Spleen (tissue), 11 donors: ENCODE data around the gene G2E3. TPM values are rescaled to one million over a fixed set of nuclear protein-coding genes. Genes with fewer than 3 reads are reported as not detected.

ENCODE experiments used
- DNase-seq: peaks from one replicate; pipeline ENCODE4 v3.0.0-alpha.2; 2020
- H3K27ac ChIP-seq, 8 donors: fragments of 200-600 bp; sonication (generic) in 7 of 8; 1 replicate in 4 of 8; 2 replicates in 4 of 8; pipeline versions ENCODE4 v1.5.0 to v1.8.0; 2016 to 2021; ENCODE audit warnings: inconsistent platforms in 4 of 8, mild to moderate bottlenecking in 4 of 8, moderate library complexity in 1 of 8
- H3K27me3 ChIP-seq, 7 donors: fragments of 200-600 bp; sonication (generic) in 6 of 7; replicated peaks in 1 of 7; 1 replicate in 4 of 7; 2 replicates in 3 of 7; pipeline versions ENCODE4 v1.5.0 to v1.8.0; 2016 to 2021; ENCODE audit warnings: inconsistent platforms in 3 of 7, mild to moderate bottlenecking in 1 of 7
- H3K36me3 ChIP-seq, 6 donors: fragments of 200-600 bp; sonication (generic) in 5 of 6; 1 replicate in 4 of 6; 2 replicates in 2 of 6; pipeline versions ENCODE4 v1.5.0 to v1.8.0; 2016 to 2021; ENCODE audit warnings: inconsistent platforms in 2 of 6
- H3K4me1 ChIP-seq, 6 donors: fragments of 200-600 bp; sonication (generic) in 5 of 6; 1 replicate in 3 of 6; 2 replicates in 3 of 6; pipeline versions ENCODE4 v1.5.0 to v1.8.0; 2016 to 2021; ENCODE audit warnings: inconsistent platforms in 3 of 6
- H3K4me3 ChIP-seq, 8 donors: fragments of 200-600 bp; sonication (generic) in 7 of 8; 1 replicate in 4 of 8; 2 replicates in 4 of 8; pipeline versions ENCODE4 v1.5.0 to v1.8.0; 2016 to 2021; ENCODE audit warnings: inconsistent platforms in 4 of 8, mild to moderate bottlenecking in 4 of 8, moderate library complexity in 2 of 8
- H3K9me3 ChIP-seq, 8 donors: fragments of 200-600 bp; sonication (generic) in 7 of 8; 1 replicate in 4 of 8; 2 replicates in 4 of 8; pipeline versions ENCODE4 v1.5.0 to v1.8.0; 2016 to 2021; ENCODE audit warnings: inconsistent platforms in 4 of 8
- POLR2A ChIP-seq, 3 donors: fragments of 450-650 bp; IDR thresholded peaks; one replicate each; pipeline ENCODE4 v1.5.1; 2017; ENCODE audit warnings: antibody characterized with exemption in 3 of 3, mild to moderate bottlenecking in 1 of 3
- POLR2AphosphoS5 ChIP-seq, 3 donors: sonication (generic); formaldehyde crosslinking; IDR thresholded peaks; one replicate each; pipeline ENCODE4 v1.5.1; 2017; ENCODE audit warnings: antibody characterized with exemption in 3 of 3
- WGBS, 5 donors: extraction: QIAGEN DNeasy Blood & Tissue Kit in 3 of 5; methylation state at CpG; one replicate each; pipeline versions ENCODE4 v1.1.5 to v1.1.7; 2013 to 2018; 5-methylcytosine and 5-hydroxymethylcytosine counted together
- intact Hi-C: fragments of 100-400 bp; cut with DNase I; formaldehyde crosslinking; loops from one replicate; pipeline ENCODE4 v1.15.0; 2023; ENCODE audit warnings: low total_unique reads
- polyA plus RNA-seq, 3 donors: library from polyadenylated mRNA; stranded (reverse); fragments of 200-250 nt; gene quantifications; one replicate each; pipeline ENCODE4 v1.2.1, GENCODE V29; 2013
- total RNA-seq, 7 donors: library from RNA; depleted of rRNA in 3 of 7; stranded (reverse); fragments of >200 nt in 3 of 7; fragmentation: NEBNext Ultra II Directional in 4 of 7; extraction: Animal tissue kit (Norgen Biotek cat#: 25700) in 4 of 7; gene quantifications; one replicate each; pipeline versions ENCODE4 v1.1.0 to v1.2.1, GENCODE V29; 2016 to 2021
- TF ChIP-seq, protein P1 (sequence below), 11 experiments: fragments of 200-600 bp in 7 of 11; fragments of 450-650 bp in 4 of 11; sonication (generic) in 4 of 11; IDR thresholded peaks in 8 of 11; conservative IDR thresholded peaks in 3 of 11; 1 replicate in 7 of 11; 2 replicates in 4 of 11; pipeline versions ENCODE4 v1.4.0 to v1.8.0; 2016 to 2021; ENCODE audit warnings: antibody characterized with exemption in 11 of 11, inconsistent platforms in 4 of 11, mild to moderate bottlenecking in 1 of 11
- donor health status: healthy with polysubstance abuse.
- donor health status: DM: no; HTN: no; CAD: no; lungs with moderate emphysema.
- donor health status: DM: no; HTN: no; CAD: no.
- donor health status: Bipolar disorder and iron deficiency.
- donor health status: healthy.
- donor health status: DM: no; HTN: no; CAD: no.
- donor health status: DM: yes; HTN: yes; CAD: no.

G2E3 gene
- total and polyA plus RNA-seq, 10 donors: 4.6 to 25.4 (median 19.1) TPM

DNA sequence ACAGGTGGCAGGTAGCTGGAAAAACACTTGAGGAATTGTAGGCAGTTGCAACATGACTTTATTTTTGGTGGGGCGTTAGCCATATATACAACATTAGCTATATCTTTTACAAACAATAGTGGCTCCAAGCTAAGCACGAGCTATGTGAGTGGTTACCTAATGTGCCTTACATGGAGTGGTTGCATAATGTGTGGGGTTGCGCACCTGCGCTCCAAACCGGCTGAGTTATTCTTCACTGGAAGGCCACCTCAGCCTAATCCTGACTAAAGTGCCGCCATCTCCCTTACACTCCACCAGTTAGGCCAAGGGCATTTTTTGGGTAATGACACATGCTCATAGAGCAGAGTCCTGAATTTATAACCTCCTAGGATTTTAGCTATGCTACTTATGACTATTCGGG is 31.8 kb upstream of the G2E3 start:
- TF ChIP-seq POLR2AphosphoS5 (IDR thresholded peaks at IDR 0.05): no peak
- TF ChIP-seq POLR2A (IDR thresholded peaks at IDR 0.05): no peak
- TF ChIP-seq, protein P1, sequence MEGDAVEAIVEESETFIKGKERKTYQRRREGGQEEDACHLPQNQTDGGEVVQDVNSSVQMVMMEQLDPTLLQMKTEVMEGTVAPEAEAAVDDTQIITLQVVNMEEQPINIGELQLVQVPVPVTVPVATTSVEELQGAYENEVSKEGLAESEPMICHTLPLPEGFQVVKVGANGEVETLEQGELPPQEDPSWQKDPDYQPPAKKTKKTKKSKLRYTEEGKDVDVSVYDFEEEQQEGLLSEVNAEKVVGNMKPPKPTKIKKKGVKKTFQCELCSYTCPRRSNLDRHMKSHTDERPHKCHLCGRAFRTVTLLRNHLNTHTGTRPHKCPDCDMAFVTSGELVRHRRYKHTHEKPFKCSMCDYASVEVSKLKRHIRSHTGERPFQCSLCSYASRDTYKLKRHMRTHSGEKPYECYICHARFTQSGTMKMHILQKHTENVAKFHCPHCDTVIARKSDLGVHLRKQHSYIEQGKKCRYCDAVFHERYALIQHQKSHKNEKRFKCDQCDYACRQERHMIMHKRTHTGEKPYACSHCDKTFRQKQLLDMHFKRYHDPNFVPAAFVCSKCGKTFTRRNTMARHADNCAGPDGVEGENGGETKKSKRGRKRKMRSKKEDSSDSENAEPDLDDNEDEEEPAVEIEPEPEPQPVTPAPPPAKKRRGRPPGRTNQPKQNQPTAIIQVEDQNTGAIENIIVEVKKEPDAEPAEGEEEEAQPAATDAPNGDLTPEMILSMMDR (IDR thresholded peaks at IDR 0.05 in 8 of 11, conservative IDR thresholded peaks at IDR 0.05 in 3 of 11): no peak
- Histone ChIP-seq H3K27ac (no peak overlapping the region), H3K36me3 (no peaks in the 10 kb centered on the region), H3K9me3 (peaks cover 0 to 7% (median 0%) of the 10 kb centered on the region in 8 donors), H3K27me3 (no peaks in the 10 kb centered on the region), H3K4me3 (no peak overlapping the region), H3K4me1 (peaks cover 0 to 4% (median under 1%) of the 10 kb centered on the region in 6 donors)
- WGBS, 5 donors: 91 to 97% (median 93%) methylated on average over 7 of the region's 7 CpGs
- intact Hi-C loops: no loop called here
- DNase-seq: no peak

DNA sequence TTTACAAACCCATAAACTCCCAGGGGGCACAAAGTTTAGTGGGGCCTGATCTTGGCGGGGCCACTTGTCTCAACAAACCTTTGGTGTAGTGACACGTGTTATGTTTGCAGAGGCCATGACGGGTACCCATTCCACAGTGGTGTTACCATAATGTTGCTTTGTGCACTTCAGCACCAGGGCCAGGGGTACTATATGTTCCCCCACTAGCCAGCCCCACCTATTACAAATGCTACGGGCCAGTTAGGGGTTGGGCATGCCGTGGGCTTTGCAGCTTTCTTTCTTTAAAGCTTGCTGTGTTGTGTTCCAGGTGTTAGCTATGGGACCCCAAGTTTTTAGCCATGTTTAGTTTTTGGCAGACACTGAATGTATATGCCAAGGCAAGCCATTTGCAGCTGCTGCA is 30.8 kb upstream of the G2E3 start:
- Histone ChIP-seq H3K4me1 (no peaks in the 10 kb centered on the region), H3K36me3 (no peaks in the 10 kb centered on the region), H3K27me3 (no peaks in the 10 kb centered on the region), H3K4me3 (no peak overlapping the region), H3K9me3 (peaks cover 0 to 7% (median 0%) of the 10 kb centered on the region in 8 donors), H3K27ac (no peak overlapping the region)
- TF ChIP-seq, protein P1 (IDR thresholded peaks at IDR 0.05 in 8 of 11, conservative IDR thresholded peaks at IDR 0.05 in 3 of 11): no peak
- no peak for TF ChIP-seq POLR2AphosphoS5 (IDR thresholded peaks at IDR 0.05)
- TF ChIP-seq POLR2A (IDR thresholded peaks at IDR 0.05): no peak
- intact Hi-C loops: no loop called here
- 84 to 96% (median 88%) methylated on average over 5 of the region's 5 CpGs for WGBS, 5 donors
- no peak for DNase-seq

GRCh38 chr14:30528778-30529642 is 29.9 kb upstream of the G2E3 start:
- Histone ChIP-seq H3K4me1 (no peaks in the 10 kb centered on the region), H3K36me3 (no peaks in the 10 kb centered on the region), H3K27ac (no peak overlapping the region), H3K4me3 (no peak overlapping the region), H3K27me3 (no peaks in the 10 kb centered on the region), H3K9me3 (peaks cover 0 to 7% (median 0%) of the 10 kb centered on the region in 8 donors)
- 88 to 94% (median 90%) methylated on average over 12 of the region's 12 CpGs for WGBS, 5 donors
- intact Hi-C loops: no loop called here
- DNase-seq: no peak
- TF ChIP-seq, protein P1 (IDR thresholded peaks at IDR 0.05 in 8 of 11, conservative IDR thresholded peaks at IDR 0.05 in 3 of 11): no peak
- TF ChIP-seq POLR2AphosphoS5 (IDR thresholded peaks at IDR 0.05) (no peak), POLR2A (IDR thresholded peaks at IDR 0.05) (no peak)

GRCh38 chr14:30532264-30532663 is 26.7 kb upstream of the G2E3 start:
- H3K36me3 ChIP-seq: no peaks in the 10 kb centered on the region
- H3K9me3 ChIP-seq: peaks cover 0 to 3% (median 0%) of the 10 kb centered on the region in 8 donors
- no peak overlapping the region for H3K27ac ChIP-seq
- intact Hi-C loops: no loop called here
- DNase-seq: no peak
- TF ChIP-seq, protein P1 (IDR thresholded peaks at IDR 0.05 in 8 of 11, conservative IDR thresholded peaks at IDR 0.05 in 3 of 11): no peak
- TF ChIP-seq POLR2AphosphoS5 (IDR thresholded peaks at IDR 0.05) (no peak), POLR2A (IDR thresholded peaks at IDR 0.05) (no peak)
- H3K4me3 ChIP-seq: no peak overlapping the region
- H3K4me1 ChIP-seq: no peaks in the 10 kb centered on the region
- H3K27me3 ChIP-seq: peaks cover 0 to 6% (median 0%) of the 10 kb centered on the region in 7 donors
- WGBS, 5 donors: 80 to 89% (median 83%) methylated on average over 5 of the region's 5 CpGs
